IPS-18c (cell line): Measurements from ENCODE around the gene FBXL16.

Experiments used
- H3K4me3 ChIP-seq: 2 replicates; pipeline ENCODE4 v1.7.0; 2013; ENCODE audit warnings: low read depth, mild to moderate bottlenecking, low read length, moderate library complexity; ENCODE audit not compliant: insufficient read depth
- H3K9me3 ChIP-seq: one replicate; pipeline ENCODE4 v1.6.1; 2013; ENCODE audit warnings: mild to moderate bottlenecking, low read length, moderate library complexity; ENCODE audit not compliant: control insufficient read depth, insufficient read depth

Gene FBXL16

DNA sequence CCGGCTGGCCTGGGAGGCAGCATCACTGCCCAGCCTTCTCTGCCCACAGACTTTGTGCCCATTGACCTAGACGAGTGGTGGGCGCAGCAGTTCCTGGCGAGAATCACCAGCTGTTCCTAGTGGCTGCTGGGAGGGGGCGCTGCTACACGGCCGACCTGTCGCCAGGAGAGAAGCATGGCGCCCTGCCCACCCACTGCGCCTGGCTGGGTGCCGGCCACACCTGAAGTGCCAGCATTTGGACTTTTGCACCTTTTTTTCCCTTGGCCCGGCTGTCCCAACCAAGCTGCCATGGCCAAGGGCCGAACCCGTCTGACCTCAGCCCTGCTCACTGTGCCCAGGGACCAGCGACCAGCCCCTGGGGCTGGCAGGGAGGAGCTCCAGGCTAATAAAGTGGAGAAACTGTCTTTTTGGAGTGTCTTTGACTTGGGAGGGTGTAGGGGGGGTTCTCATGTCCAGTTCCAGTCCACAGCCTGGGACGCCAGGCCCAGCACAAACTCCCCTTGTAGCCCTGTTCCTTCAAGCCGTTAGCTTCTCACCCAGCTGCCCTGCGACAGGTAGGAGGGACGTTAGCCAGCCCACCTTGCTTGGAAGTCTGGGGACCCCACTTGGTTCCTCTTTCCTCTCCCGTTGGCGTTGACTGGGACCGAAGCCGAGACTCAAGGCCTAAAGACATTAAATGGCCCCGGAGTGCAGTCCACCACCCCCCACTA lies 57.4 kb downstream of the FBXL16 start:
- Histone ChIP-seq H3K9me3 (no peaks in the 10 kb centered on the region), H3K4me3 (peak overlapping the region; percentile 73)

DNA sequence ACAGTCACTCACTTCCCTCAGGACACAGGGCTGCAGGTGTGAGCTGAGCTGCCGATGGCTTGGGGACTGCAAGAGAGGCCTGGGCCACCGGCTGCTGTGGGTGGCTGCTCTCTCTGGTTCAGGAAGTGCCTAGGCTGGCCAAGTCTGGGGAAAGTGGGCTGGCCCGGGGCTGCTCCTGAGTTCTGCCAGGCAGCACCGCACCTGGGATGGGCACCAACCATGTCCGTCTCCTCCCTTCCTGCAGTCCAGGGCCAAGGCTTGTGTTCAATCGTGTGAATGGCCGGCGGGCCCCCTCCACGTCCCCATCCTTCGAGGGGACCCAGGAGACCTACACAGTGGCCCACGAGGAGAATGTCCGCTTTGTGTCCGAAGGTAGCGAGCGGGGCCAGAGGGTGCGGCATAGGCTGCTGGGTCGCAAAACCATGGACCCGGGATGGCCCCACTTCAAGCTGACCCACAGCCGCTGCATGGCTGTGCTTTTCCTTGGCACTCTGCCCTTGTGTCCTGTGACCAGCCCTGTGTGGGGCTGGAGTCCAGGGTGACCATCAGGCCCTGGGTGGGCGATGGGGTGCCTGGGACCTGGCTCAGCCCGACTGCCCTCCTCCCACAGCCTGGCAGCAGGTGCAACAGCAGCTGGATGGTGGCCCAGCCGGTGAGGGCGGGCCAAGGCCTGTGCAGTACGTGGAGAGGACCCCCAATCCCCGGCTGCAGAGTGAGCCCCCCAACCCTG lies 58.3 kb downstream of the FBXL16 start:
- Histone ChIP-seq H3K4me3 (no peak overlapping the region), H3K9me3 (no peaks in the 10 kb centered on the region)

DNA sequence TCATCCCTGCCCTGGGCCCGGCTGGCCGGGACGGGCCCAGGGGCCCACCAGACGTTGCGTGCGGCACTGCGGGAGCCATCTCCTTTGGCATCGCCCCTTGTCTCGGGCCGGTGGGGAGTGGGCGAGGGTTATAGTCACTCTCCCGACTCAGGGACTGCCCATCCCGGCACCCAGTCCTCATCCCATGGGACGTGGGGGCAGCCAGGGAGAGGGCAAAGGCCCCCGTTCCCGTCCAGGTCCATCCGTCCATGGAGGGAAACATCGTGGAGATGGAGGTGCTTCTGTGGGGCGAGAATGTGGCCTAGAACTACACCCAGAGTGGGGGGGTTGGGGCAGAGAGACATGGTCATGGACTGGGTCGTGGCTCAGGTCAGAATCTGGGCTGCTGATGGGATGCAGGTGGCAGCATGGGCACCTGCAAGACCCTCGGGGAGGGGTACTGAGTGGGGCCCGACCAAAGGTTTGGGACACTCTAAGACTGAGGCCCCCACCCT lies 58.9 kb downstream of the FBXL16 start:
- Histone ChIP-seq H3K9me3 (no peaks in the 10 kb centered on the region), H3K4me3 (no peak overlapping the region)

DNA sequence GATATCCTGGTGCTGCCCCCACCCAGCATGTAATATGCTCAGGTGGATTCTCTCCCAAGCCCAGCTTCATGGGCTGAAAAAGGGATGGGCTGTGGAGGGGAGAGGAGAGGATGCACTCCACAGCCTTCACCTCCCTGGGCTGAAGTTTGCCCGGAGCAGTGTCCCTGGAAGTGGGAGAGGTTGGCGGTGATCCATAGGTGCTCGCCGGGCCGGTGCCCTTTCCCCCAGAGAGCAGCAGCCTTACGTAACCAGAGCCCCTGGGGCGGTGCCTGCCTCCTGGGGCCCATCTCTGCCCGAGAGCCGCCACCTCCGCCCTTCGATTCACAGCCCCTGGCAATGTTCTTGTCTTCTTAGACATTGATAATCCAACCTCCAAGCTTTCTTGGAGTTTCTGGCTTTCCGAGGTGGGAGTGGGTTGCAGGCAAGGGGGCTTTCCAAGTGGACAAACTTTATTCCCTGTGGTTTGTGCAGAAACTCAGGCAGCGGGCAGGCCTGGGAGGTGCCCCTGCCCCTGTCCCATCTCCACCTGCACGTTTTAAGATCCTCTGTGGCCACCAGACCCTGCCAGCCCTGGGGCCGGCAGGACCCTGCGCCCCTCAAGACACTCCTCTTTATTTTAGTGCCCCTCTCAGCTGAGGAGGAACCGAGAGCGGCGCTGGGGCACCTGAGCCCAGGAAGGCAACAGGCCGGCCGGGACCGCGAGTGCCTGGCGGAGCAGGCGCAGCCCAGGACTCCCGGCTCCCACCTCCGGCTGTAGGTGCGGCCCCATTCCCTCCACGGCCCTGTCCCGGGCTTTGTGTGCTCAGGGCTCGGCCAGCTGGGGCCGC lies 59.5 kb downstream of the FBXL16 start:
- no peaks in the 10 kb centered on the region for H3K9me3 ChIP-seq
- H3K4me3 ChIP-seq, result no peak overlapping the region

DNA sequence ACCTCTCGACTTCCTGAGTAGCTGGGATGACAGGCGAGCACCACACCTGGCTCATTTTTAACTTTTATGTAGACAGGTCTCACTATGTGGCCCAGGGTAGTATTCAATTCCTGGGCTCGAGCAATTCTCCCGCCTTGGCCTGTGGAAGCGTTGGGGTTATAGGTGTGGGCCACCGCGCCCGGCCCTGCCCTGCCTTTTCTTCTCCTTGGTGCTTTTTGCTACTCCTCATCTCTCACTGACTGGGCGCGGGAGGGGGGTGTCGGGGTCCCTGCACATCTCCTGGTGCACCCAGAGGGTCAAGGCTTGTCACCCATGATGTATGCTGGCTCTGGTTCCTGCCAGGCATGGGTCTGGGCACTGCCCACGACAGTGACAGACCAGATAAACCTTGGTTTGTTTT lies 61.0 kb downstream of the FBXL16 start:
- no peak overlapping the region for H3K4me3 ChIP-seq

DNA sequence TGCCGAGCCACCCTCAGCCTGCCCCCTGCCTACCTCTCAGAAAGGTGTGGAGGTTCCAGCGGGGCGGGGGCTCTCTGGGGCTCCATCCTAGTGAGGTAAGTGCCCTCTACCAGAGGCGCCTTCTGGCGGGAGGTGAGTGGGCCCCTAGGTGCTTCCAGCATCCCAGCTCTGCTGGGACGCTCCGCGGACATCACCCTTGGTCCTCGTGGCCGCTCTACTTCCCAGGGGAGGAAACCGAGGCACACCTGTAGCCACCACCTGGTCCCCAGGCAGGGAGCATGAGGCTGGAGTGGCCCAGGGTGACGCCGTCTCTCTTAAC lies 62.6 kb downstream of the FBXL16 start:
- no peaks in the 10 kb centered on the region for H3K9me3 ChIP-seq
- H3K4me3 ChIP-seq, result peak overlapping the region; percentile 72

More for the DNA sequence above, 61.0 kb downstream of the FBXL16 start:
- H3K9me3 ChIP-seq, result no peaks in the 10 kb centered on the region
